NCI-H1105 (cell line): ENCODE measurements around the gene TMEM19.
"Not testable (repeated sequence)": the region's sequence is repeated elsewhere in the genome, so short reads cannot be mapped to it uniquely, and the experiment has no call there.

Experiments used
- DNase-seq: peaks from one replicate; lab custom pipeline; 2025; lab: John Stamatoyannopoulos, UW

TMEM19 gene

DNA sequence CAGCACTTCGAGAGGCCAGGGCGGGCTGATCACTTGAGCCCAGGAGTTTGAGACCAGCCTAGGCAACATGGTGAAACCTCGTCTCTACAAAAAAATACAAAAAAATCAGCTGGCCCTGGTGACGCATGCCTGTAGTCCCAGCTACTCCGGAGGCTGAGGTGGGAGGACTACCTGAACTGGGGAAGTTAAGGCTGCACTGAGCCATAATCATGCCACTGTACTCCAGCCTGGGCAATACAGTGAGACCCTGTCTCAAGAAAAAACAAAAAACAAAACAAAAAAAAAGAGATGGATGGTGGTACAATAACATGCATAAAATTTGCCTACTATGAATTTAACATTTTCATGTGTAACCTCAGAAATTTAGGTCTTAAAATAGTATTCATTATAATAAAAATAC is 19.6 kb upstream of the TMEM19 start:
- no peak for DNase-seq

DNA sequence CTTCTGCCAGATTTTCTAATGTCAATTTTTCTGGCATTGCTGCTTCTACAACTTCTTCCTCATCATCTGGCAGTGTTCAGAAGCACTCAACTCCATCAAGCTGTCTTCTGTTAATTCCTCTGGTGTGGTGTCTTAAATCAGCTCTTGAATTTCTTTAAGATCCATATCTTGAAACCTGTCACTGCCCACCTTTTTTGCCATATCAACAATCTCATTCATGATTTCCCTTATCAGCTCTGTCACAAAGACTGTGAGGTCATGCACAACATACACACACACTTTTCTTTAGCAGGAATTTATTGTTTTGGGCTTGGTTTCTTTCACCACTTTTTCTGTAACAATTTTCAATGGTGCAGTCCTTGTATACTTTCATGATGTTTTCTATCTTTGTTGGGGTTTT is 14.6 kb upstream of the TMEM19 start:
- no peak for DNase-seq

DNA sequence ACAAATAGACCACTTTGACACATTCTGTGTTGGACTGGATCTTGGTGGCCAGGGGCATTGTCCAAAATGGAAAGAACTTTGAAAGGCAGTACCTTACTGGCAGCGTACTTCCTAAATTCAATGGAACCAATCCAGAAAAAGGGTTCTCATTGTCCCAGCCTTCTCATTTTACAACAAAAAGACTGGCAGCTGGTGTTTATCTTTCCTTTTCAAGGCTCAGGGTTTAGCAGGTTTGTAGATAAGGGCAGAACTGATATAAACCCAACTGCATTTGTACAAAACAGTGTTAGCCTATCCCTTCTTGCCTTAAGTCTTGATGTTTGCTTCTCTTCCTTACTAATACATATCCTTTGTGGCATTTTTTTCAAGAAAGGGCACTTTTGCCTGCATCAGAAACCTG is 14.1 kb upstream of the TMEM19 start:
- peak; percentile 5 for DNase-seq

DNA sequence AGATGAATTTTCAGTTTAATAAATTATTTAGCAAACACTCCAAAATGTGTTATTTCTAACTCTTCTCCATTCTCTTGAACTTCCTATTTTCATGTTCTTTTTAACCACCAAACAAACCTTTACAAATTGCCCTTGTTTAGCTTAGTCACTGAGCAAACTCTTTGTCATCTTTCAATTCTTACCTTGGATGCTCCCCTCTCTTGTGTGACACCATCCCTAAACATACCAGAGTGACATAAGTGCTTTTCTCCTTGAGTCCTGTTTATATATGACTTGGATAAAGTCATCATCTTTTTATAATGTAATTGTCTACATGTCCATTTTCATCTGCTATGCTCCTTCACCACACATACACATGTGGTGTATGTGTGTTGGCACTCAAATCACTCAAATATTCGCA is 3.4 kb upstream of the TMEM19 start:
- no peak for DNase-seq

DNA sequence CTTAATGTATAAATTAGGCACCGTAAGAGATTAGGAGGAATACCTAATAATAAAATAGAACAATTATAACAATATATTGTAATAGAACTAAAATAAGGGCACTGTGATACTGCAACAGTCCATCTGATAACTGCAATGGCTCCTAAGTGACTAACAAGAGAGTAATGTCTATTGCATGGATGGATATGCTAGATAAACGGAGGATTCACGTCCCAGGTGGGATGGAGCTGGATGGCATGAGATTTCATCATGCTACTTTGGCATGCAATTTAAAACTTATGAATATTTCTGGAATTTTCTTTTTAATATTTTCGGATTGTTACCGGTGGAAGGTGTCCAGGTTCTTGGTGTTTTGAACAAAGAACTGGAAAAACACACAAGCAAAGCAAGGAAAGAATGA is 2.2 kb upstream of the TMEM19 start:
- no peak for DNase-seq

DNA sequence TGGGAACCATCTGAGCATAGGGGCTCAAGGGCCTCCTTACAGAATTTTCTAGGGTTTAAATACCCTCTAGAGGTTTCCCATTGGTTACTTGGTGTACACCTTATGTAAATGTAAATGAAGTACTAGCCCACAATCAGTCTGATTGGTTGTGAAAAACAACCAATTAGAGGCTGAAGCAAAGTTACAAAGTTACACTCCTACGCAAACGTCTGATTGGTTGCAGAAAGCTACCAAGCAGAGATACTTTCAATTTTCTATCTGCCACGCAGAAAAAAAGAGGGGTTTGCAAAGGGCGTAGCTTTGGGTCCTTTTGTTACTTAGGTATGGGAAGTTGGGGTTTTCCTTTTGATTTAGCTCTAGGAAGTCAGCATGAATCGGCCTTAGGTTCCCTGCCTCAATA is 1.8 kb upstream of the TMEM19 start:
- DNase-seq: no peak

DNA sequence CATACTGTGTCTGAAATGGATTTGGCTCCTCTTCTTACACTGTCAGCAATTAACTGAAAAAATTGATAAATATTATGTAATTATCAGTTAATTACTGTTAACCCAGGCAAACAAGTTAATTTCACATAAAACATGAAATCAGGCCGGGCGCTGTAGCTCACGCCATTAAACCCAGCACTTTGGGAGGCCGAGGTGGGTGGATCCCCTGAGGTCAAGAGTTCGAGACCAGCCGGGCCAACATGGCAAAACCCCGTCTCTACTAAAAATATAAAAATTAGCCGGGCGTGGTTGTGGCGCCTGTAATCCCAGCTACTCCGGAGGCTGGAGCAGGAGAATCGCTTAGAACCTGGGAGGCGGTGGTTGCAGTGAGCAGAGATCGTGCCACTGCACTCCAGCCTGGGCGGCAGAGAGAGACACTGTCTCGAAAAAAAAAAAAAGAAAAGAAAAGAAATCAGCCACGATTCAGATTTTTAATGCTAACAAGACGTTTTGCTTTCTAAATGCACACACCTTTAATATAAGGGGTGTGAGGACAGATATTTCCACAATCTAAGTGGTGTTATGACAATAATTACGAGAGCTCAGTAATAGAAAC is 473 bp upstream of the TMEM19 start:
- DNase-seq: no peak

DNA sequence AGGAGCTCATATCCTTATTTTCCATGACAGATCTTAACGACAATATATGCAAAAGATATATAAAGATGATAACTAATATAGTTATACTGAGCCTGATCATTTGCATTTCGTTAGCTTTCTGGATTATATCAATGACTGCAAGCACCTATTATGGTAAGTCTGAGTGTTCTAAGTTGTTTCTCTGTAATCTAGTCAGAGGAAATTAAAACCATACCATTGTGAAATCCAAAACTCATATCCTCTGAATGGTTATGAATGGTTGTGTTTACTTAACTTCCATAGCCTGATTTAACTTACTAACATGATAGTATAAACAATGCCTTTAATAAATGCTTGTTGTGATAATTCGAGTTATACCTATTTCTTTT is 760 bp downstream of the TMEM19 start:
- DNase-seq: no peak

DNA sequence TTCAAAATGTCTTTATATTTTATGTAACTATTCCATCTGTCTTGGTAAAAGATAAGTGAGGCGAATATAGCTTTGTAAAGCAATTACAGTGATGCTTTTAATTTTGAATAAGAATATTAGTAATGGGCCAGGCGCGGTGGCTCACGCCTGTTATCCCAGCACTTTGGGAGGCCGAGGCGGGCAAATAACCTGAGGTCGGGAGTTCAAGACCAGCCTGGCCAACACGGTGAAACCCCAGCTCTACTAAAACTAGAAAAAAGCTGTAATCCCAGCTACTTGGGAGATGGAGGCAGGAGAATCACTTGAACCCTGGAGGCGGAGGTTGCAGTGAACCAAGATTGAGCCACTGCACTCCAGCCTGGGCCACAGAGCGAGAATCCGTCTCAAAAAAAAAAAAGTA is 1.3 kb downstream of the TMEM19 start:
- DNase-seq: not testable (repeated sequence)

DNA sequence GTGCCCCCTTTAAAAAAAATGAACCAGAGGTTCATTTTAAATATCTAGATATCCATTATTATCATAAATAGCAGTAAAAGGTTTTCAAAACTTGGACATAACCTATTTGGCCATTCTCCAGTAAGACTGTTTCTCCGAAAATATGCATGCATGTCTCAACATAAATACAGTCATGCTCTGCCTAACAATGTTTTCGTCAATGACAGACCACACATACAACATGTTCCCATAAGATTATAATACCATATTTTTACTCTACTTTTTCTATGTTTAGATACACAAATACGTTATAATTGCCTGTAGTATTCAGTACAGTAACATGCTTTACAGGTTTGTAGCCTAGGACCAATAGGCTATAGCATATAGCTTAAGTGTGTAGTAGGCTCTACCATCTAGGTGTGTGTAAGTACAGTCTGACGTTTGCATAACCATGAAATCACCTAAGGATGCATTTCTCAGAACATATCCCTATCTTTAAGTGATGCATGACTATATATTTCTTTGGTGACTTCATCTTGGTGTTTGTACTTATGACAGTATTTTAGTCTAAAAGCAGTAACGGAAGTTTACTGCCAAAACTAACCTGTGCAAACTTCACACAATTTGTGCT is 3.2 kb downstream of the TMEM19 start:
- DNase-seq: no peak

DNA sequence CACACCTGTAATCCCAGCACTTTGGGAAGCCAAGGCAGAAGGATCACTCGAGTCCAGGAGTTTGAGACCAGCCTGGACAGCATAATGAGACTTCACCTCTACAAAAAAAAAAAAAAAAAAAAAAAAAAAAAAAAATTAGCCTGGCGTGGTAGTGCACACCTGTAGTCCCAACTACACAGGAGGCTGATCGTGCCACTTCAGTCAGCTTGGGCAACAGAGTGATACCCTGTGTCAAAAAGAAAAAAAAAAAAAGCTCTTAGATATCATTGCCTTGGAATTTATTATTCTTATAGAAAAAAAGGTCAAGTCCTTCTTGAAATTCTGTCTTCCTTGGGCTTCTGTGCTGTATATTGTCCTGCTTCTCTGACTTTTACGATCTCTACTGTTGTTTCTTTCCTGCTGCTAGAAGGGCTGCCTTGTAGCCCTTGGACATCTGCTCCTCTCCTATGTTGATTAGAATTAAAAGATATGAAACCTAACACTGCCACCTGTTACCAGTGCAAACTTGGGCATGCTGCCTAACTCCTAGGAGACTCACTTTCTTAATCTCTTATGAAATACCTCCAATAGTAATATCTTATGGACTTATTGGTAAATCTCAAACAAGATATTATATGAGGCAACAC is 5.7 kb downstream of the TMEM19 start:
- peak; percentile 30 for DNase-seq

DNA sequence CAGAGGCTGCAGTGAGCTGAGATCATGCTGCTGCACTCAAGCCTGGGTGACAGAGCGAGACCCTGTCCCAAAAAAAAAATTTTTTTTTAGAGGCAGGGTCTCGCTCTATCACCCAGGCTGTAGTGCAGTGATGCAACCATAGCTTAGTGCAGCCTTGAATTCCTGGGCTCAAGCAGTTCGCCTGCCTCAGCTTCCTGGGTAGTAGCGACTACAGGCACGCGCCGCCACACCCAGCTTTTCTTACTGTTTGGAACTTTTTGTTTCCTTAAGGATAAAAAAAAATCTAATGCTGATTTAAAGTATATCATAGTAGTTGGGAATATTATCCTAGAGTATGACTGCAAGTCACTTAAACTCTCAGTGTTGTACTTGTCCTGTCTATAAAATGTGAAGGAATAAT is 7.2 kb downstream of the TMEM19 start:
- DNase-seq: no peak

DNA sequence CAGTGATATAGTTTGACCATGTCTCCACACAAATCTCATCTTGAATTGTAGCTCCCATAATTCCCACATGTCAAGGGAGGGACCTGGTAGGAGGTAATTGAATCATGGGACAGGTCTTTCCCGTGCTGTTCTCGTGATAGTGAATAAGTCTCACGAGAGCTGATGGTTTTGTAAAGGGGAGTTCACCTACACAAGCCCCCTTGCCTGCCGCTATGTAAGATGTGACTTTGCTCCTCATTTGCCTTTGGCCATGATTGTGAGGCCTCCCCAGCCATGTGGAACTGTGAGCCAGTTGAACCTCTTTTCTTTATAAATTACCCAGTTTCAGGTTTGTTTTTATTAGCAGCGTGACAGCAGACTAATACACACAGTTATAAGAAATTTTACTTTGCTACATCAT is 7.8 kb downstream of the TMEM19 start:
- DNase-seq: not testable (repeated sequence)

DNA sequence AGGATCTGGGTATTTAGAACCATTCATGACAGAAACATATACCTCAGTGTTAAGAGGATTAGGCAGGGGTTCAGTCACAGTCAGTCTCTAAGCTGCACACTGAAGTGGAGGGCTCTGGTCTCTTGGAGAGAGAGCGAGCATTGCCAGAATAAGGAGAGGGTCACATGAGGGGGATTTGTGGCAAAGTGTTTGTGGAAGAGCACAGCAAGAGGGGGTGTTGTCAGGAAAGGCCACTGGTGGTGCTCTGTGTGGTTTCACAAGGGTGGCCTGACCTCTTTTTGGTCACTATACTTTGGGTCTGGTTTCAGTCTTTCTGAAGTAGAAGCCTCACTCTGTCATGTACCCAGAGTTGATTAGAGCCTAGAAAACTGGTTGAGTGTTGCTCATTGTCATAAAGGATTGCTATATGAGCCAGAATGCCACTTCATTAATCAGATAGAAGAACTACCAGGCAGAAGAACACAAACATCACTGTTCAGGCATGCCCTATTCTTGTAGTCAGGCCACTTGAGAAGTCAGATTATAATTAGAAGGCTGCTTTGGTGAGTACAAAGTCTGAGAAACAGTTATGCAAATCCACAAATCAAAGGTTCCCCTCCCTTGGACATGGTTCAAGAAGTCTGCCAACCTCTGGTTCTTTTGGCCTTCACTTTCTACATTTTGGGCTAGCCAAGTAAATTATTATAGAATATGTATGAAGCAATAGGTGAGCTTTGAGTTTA is 8.4 kb downstream of the TMEM19 start:
- peak; percentile 30 for DNase-seq

DNA sequence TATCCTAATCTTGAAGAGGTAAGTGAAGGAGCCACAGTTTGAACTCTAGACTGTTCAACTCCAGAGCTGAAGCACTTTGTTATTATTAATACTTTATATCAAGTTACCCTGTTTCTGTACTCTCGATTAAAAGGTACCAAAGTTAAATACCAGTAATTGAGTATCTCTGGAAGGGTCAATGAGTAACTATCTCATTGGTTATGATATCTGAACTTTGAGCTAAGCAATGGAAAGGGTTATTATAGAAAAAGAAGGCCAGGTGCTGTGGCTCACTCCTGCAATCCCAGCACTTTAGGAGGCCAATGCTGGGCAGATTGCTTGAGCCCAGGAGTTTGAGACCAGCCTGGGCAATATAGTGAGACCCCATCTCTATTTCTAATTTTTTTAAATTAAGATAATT is 9.9 kb downstream of the TMEM19 start:
- DNase-seq: no peak

DNA sequence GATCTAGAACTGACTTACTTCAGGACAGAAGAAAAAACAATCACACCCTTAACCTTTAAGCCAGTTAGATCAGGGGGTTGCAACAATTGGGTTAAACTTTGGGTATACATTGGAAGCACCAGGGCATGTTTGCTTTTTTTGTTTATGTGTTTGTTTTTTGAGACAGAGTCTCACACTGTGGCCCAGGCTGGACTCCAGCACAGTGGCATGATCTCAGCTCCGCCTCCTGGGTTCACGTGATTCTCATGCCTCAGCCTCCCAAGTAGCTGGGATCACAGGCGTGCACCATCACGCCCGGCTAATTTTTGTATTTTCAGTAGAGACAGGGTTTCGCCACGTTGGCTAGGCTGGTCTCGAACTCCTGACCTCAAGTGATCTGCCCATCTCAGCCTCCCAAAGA is 16.3 kb downstream of the TMEM19 start:
- DNase-seq: not testable (repeated sequence)

DNA sequence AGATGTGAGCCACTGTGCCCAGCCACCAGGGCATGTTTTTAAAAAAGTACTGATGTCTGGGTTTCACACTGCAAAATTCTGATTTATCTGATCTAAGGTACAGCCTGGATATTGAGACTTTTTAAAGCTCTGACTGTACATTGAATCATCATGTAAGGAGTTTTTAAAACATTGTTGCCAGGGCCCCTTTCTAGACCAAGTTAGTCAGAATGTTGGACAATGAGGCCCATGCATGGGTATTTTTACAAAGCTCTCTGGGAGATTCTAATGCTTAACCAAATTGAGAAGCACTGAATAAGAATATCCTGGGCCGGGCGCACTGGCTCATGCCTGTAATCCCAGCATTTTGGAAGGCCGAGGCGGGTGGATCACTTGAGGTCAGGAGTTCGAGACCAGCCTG is 16.7 kb downstream of the TMEM19 start:
- no peak for DNase-seq

DNA sequence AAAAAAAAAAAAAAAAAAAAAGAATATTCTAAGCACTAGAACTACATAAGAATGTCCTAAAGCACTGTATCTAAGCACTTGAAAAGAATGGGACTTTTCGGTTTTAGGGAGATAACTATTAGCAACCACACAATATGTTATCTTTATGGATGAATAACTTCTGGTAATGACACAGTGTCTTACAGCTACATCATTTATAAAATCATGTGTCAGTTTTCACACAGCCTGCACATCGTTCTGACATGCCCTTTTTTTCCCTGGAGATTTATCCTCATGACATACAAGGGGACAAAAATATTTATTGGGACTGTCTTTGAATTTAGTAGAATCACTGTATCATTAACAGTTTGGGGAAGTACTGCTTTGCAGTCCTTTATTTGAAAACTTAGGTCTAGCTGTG is 17.3 kb downstream of the TMEM19 start:
- no peak for DNase-seq

DNA sequence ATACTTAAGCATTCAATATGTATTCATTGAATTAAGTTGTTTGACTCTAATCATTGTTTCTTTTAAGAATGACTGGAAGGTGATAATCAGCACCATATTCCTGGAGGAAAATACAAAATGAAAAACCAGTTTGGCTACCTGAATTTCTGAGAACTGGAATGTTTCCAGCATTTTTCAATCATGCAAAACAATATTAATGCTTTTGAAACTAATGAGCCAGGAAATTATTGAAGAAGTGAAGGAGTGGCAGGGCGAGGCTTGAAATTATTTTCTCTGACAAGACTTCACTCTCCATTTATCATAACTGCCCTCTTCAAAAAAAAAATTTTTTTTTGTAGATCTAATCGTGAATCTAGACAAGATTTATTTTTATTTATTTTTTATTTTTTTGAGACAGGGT is 19.0 kb downstream of the TMEM19 start:
- DNase-seq: peak; percentile 10

DNA sequence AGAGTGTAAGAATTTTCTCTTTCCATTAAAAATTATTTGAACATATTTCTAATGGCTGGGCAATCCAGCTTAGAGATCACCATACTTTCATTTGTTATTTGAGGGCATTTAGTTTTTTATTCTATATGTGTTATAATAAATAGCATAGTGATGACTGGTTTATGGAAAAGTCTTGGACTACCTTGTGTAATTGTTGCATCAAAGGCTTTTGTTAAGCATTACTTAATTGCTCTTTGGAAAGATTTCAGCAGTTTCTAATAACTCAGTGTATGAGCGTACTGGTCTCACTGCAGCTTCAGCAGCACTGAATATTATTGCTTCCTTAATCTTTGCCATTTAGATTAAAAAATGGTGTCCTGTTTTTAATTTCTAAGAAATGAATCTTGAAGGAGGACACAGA is 22.8 kb downstream of the TMEM19 start:
- no peak for DNase-seq

DNA sequence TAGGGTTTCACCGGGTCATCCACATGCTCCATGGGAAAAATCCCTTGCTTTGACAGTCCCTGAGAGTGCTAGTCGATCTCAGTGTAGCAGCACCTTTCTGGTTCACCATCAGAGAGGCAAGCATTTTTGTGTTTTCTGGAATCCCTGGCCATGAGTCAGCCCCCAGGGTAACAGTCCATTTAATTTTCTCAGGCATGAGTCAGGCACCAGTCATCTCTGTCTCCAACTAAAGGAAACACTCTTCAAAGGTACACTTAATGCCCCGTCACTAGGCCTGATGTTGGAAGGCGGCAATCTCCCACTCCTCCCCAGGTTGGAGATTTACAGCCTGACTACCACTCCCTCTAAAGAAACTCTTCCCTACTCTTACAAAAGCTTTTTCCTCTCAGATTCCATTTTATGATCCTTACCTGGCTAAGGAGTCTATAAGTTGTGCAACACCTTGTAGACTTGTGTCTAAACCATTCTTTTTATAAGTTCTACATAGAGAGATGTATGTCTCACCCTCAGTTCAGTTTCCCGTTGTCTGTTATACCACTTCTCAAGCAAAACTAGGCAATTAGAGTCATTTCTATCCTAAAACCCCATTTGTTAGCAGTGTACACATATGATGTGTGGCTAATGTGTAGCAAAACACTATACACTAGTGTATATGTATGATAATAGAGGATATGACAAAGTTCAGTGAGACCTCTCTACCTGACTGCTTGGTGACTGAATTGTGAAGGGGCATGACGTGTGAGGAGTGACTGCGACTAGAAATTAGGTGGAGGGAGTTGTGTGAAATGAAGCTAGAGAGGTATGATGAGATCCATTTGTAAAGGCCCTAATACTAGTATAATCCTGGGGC is 24.6 kb downstream of the TMEM19 start:
- no peak for DNase-seq

DNA sequence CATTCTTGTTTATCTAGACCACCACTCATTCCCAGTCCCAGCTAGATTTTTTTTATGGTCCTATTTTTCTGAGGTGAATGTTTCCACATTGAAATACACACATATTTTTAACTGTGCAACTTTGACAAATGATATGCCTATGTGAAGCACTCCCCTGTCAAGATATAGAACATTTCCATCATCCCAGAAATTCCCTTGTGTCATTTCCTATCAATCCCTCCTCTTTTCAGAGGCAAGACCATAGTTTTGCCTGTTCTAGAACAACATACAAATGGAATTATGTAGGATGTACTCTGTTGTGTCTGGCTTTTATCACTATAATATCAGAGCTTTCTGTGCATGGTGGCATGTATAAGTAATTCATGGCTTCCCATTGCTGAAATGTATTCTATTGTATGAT is 32.7 kb downstream of the TMEM19 start:
- no peak for DNase-seq
